HG03565 (cell line): Measurements from ENCODE around the gene LUC7L.
"Not testable (repeated sequence)": the region's sequence is repeated elsewhere in the genome, so short reads cannot be mapped to it uniquely, and the experiment has no call there.

Experiments used
- ATAC-seq: cut with Tn5 transposase; IDR thresholded peaks from one replicate; pipeline ENCODE4 v1.9.1; 2021; ENCODE audit warnings: mild to moderate bottlenecking, moderate library complexity; ENCODE audit not compliant: unreplicated experiment

The LUC7L gene, protein sequence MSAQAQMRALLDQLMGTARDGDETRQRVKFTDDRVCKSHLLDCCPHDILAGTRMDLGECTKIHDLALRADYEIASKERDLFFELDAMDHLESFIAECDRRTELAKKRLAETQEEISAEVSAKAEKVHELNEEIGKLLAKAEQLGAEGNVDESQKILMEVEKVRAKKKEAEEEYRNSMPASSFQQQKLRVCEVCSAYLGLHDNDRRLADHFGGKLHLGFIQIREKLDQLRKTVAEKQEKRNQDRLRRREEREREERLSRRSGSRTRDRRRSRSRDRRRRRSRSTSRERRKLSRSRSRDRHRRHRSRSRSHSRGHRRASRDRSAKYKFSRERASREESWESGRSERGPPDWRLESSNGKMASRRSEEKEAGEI

DNA sequence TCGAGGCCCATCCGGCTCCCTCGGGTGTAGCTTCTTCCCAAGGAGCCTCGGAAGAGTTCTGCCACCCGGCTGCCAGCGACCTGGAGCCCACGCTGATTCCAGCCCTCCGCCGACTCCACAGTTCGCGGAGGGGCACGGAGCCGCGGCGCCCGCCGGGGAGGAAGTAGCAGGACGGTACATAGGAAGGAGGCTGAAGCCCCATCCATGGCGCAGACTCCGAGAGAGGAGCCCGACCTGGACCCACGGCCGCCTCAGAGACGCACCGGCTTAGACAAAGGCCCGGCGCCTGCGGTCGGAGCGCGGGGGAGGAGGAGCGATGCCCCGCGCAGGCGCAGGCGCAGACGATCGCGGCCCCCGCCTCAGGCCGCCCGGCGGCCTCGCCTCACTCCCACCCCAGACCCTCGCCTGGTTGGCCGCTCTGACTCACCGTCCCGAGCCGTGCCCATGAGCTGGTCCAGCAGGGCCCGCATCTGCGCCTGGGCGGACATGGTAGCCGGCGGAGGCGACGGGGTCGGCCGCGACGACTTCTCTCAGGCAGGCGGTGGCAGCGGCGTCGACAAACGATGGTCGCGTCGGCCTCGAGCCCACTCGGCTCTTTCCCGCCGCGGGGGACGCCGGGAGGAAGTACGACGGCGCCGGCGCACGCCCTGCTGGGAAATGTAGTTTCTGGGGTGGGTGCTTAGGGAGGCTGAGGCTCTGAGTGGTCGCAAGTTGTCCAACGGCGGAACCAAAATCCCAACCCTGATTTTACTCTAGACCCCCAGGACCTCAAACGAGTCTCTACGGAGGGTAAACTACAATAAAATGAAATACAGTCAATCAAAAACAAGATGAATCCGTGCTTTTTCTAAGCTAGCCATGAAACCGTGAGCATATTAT, at the start of gene LUC7L:
Gene LUC7L (minus strand): TSS at position 598 of the 879 bp plus-strand sequence. CDS start 110 bp downstream, at position 488.
- ATAC-seq: peak; percentile 72

DNA sequence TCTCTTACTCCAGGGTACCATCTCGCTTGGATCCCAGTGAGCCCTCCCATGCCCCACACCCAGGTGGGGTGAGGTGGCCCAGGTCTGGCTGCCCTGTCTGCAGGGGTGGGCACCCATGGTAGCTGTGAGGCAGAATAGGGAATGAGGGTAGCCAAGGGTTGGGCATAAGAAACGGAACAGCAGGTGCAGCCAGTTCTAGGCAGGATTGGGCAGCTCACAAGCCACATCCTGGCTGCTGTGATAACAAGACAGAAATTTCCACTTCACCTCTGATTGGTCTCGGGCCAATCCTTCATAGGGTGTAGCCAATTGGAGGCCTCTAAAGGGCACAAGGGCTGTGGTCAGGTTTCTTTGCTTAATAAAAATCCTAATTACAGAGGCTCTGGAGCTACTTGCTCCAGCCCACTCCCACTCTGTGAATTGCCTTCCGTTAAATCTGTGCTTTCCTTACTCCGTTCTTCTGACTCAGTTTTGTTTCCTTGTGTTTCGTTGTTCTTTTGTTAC, 49.7 kb upstream of the LUC7L start:
- no peak for ATAC-seq

DNA sequence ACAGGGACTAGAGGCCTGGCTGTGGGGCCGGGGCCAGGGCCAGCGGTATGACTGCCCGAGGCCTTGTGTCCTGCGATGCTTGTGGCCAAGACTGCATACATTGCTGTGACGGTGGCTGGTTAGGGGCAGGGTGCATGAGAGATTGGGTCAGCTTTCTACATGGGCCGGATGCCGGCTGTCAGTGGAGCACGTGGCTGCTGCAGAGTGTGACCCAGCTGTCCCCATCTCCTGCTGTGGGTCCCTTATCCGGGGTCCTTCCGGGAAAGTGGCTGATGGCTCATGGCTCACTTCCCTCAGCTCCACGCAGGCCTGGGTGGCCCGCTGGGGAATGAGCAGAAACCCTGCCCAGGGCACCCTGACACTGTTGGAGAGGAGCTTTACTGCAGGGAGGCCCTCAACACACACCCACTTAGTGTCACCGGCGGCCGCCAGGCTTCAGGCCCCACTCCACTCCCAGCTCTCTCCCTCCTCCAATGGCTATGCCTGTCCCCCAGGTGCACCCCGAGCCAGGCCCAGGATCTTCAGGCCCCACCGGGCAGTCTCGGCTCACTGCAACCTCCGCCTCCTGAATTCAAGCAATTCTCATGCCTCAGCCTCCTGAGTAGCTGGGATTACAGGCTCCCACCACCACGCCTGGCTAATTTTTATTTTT, 47.3 kb upstream of the LUC7L start:
- ATAC-seq: no peak

DNA sequence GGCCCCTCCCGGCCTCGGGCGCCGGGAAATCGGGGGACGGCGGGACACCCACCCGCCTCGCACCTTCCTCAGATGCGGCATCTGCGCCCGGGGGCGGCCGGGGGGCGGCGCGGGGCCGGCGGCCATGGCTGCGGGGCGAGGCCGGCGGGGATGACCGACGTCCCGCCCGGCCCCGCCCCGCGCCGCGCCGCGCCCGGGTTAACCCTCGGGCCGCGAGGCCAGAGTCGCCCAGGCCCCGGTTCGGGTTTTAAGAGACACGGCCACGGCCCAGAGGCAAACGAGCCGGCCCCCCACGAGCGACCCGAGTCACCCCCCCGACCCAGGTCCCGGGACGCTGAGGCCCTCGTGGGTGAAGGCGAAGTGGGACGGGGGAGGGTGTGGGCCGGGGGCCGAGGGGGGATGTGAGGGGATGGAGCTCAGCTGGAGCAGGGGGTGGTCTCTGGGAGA, 46.6 kb upstream of the LUC7L start, which contains the start of gene RGS11:
Gene RGS11 (minus strand): TSS at position 159 of the 447 bp plus-strand sequence. CDS start 33 bp downstream, at position 126.
- no peak for ATAC-seq

DNA sequence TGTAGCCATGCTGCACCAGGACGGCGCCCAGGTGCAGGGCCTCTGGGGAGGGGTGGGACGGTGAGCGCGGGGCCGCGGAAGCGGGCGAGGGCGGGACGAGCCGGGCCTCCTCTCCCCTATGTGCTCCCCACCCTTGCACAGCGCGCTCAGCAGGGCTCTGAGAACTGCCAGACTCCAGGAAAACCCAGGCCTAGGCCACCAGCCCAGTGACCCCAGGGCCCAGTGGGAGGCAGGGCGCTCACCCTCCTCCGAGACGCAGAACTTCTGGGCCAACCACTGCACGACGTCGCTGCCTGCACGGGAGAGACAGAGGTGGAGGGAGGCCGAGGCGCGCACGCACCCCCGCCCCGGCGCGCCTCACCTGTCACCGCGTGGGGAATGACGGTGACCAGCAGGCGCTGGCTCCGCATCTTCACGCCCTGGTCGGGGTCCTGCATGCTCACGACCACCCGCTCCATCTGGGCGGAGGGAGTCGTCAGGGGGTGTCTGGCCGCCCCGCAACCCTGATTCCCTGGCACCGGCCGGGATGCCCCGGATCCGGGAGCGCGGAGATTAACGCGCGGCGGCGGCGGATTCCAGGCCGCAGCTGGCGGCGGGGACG, 45.9 kb upstream of the LUC7L start:
- no peak for ATAC-seq

DNA sequence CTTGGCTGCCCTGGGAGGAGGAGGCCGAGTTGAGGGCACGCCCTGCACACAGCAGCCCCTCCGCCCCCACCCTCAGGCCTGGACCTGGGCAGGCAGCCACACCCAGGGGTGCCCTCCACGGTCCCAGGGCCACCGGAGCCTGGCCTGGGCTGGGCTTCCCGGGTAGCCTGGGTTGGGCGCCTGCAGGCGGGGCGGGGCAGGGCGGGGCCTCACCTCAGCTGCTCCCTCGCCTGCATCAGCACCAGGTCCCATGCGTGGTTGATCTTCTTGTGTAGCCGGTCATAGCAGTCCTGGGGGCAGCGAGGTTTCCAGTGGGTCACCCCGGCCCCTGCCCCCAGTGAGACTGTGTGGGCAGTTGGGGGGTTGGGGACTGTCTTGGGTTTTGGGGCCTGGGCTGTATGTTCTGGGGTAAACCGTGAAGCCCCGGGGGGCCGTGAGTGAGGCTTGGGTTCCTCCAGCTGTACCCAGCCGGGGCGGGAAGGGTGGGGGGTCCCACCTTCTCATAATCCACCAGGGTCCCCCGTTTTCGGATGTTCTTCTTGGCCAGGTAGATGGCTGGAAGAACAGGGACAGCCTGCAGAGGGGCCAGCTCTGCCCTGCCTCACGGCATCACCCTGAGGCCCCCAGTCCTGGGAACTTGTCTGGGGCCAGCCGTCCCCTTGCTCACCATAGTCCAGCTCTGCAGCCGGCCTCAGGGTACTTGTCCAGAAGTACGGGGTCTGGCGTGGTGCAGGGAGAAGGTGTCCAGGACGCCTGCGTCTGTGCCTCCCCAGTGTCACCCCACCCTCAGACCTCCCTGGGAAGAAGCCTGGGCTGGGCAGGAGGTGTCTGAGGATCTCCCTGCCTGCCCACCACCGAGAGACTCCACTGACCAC, 44.5 kb upstream of the LUC7L start:
- ATAC-seq: no peak

DNA sequence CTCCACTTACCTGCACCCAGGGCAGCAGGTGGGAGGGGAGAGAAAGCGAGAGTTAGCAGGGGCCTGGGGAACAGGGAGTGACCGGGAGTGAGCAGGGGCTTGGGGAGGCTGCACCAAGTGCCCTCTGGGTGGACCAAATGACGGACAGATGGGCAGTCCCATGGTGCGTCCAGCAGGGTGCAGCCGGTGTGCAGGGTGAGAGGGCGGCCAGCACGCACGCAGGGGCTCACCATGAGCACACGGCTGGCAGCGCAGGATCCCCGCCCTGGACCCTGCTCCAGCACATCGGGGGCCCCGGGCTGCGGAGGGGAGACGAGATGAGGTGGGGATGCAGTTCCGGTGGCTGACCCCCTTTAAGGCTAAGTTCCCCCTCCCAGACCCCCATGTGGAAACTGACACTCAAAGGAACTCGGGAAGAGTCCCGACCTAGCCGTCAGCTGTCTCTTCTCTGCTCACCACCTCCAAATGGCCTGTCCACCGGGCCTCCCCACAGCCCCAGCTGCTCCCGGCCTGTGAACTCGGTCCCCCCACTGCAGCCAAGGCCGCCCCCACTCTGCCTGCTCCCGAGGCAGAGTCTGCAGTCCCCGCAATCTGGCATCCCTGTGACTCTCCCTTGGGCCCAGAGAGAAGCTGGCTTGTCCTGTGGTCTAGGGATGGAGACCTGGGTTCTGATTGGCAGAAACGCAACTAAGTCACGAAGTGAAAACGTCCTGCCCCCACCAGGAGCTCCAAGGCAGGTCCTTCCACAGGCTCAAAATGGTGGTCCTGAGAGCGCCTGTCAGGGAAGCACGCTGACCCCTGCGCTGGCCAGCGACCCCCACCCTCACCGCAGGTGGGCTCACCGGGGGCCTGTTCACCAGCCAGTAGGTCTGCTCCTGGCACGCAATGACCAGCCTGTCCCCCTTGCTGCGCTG, 43.6 kb upstream of the LUC7L start:
- no peak for ATAC-seq

DNA sequence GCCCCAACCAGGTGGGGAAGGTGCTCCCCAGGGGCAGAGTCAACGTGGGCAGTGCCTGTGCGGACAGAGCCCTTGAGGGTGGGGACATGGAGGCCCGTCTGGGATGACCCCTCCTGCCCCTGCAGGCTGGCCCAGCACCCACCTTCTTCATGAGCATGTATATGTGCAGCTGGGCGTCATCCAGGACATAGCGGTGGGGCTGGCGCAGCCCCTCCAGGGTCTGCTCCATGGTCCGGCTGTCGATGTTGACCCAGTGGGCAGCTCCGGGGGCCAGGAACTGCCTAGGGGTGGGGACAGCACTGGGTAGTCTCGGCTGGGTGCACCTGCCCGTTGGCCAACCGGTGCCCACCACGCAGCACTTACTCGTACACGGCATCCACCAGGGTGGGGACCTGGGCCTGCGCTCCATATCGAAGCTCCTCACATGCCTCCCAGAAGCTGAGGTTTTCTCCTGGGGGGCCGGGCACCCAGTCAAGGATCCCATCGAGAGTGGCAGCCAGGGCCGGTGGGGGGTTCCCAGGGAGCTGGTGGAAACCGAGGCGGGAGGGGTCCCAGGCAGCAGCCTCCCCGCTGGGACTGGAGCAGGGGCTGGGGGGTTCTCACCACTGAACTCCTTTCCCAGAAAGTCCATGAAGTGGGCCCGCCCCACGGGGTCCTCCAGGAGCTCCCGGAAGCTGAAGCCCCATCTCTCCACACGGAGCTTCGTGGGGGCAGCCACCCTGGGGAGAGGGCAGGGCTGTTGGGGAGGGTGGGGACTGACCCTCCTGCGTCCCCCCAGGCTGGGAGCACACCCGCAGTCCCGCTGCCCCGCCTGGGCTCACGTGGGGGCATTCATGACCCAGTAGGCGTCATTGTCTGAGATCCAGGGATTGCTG, 41.4 kb upstream of the LUC7L start:
- no peak for ATAC-seq

DNA sequence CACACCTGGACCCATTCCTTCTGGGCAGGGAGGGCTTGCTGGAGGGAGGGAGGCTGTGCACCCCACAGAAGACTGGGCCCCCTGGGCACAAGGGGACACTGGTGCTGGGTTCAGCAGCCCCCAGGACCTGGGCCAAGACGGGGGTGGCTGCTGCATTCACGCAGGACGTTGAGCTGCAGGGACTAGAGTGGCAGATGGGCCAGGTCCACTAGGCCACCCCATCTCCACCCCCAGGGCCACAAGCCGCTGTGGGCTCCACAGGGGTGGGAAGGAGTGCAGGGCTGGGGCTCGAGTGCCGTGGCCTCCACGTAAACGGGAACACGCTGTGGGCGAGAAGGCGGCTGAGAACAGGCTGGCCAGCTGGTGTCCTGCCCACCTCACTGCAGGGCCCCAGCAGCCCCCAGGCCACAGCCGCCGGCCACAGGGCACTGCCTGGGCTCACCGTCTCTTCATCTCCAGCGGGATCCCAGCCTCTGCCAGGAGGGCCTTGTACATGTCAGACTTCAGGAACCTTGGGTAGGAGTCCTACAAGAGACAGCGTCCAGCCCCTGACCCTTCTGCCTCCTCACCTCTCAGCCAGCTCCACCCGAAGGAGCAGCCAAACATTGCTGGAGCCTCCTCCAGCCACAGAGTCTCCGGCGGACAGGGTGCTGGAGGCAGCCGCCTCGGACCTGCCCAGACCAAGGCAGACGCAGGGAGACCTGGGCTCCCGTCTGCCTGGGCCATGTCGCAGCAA, 40.0 kb upstream of the LUC7L start:
- no peak for ATAC-seq

DNA sequence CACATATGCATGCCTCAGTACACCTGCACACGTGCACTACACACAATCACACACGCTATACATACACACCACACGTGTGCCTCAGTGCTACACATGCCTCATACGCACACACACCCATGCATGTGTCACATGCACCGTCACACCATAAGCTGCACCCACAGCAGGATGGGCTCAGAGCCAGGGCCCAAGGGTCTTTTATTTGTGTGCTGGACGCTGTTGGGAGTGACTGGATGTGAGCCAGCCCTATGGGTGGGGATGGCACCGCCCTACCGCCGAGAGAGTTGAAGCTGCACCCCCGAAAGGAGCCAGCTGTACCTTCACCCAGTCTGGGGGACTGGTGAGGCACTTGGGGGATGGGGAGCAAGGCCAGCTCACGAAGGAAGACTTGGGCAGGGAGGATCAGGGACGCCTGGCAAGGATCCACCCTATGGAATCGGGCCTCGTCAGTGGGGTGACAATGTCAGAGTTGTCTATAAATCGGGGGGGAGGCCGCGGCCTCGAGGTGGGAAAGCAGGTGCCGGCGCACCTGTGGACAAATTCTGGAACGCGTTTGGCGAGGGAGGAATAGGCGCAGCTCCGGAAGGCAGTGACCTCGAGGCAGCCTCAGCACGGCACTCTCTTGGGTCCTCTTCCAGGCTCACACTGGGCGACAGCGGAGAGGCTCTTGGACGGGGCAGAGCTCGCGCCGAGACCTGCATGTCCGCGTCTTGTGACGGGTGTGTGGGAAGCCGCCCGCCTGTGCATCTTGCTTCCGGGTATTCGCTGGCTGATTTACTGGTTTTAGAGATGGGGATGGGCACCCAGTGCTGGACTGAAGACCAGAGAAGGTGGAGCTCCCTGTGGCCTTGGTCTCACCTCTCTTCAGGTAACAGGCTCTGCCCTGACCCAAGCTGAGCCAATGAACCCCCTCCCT, 39.1 kb upstream of the LUC7L start:
- ATAC-seq: no peak

DNA sequence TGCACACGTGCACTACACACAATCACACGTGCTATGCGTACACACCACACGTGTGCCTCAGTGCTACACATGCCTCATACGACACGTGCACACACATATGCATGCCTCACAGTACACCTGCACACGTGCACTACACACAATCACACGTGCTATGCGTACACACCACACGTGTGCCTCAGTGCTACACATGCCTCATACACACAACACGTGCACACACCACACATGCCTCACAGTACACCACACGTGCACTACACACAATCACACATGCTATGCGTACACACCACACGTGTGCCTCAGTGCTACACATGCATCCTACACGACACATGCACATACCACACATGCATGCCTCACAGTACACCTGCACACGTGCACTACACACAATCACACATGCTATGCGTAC, 38.3 kb upstream of the LUC7L start:
- ATAC-seq: not testable (repeated sequence)

DNA sequence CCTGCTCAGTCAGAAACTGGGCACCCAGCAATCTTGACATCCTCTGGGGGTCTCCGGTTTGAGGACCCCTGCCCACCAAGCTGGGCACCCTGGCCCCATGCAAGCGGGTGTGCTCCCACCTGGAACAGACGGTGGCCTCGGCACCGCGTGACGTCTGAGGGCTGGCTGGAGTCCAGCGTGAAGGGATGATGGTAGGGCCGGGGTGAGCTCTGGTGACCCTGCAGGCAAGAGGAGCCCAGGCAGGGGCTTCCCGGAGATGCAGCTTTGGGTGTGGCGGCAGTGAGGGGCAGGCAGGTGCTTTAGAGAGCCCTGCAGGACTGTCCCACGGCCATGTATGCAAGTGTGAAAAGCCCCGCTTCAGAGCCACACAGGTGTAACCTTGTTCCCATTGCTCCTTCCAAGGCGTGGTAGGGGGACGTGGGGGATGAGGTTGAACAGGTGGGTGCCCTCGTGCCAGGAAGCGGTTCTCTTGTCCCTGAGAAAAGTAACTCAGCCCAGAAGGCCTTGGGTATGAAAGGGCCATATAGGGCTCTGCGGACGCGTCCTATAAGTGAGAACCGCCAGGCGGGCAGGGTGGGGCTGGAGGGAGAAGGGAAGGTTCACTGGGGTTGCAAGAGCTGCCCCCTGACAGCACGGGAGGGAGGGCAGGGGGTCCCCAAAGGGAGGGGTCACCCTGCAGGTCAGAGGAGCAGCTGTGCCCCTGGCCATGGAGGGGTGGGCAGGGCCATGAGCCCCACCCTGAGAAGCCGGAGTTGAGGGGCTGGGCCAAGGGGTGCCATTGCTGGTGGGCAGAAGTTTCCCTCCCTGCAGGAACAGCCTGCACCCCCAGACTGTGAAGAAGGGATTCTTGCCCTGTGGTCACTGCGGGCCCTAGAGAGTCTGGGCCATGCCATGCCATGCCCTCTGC, 37.3 kb upstream of the LUC7L start:
- ATAC-seq: no peak

DNA sequence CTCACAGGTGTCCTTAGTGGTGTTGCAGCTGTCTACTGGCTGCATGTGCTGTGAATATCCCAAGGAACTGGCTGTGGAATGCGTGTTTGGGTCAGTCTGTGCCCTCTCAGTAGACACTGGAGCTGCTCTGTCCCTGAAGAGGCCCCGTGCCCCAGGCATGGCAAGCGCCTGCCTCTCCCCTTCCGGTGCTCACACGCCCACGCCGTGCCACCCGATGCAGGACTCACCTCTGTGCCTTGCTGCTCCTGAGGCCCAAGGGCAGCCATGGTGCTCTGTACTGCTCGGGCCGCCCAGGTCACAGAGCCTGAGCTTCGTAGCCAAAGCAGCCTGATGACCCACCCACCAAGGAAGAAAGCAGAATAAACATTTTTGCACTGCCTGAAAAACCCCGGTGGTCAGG, 36.5 kb upstream of the LUC7L start:
- ATAC-seq: no peak

DNA sequence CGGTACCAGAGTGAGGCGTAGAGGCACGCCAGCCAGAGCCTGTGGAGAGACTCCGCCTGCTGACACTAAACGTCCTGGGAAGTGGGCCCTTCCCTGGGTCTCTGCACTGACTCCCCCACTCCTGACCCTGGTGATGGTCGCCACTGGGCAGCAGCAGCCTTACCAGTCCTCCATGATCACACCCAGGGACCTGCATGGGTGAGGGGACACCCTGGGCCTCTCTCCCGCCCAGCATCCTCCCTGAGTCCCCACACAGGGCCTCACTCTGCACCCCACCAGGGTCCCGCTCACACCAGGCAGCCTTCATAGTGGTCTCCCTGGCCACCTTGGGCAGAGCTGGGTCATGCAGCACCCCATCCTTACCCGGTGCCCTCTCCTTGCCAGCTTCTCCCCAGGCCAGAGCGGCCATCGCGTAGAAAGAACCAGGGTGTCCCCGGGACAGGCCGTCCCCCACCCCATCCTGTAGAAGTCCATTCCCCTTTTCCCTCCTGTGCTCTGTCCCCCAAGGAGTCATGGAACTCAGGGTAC, 35.8 kb upstream of the LUC7L start:
- no peak for ATAC-seq
